Activated CD4-positive, alpha-beta T cell treated with anti-CD3 and anti-CD28 coated beads, Interleukin-2, amount 10 ng/mL, durations not matched to agents 7 days and 5 days (primary cell): Measurements from ENCODE around the gene ZNF217. TPM values are rescaled to one million over a fixed set of nuclear protein-coding genes. Genes with fewer than 3 reads are reported as not detected.
"Not testable (repeated sequence)": the region's sequence is repeated elsewhere in the genome, so short reads cannot be mapped to it uniquely, and the experiment has no call there.

ENCODE experiments used
- CTCF ChIA-PET: fragments of 350-600 bp; sonication (Branson Sonifier 250); formaldehyde crosslinking; loops from one replicate; lab custom pipeline; 2021; ENCODE audit warnings: antibody characterized with exemption; lab: Charles Lee
- POLR2A ChIA-PET: fragments of 350-600 bp; sonication (Branson Sonifier 250); formaldehyde crosslinking; loops from one replicate; lab custom pipeline; 2021; ENCODE audit warnings: antibody characterized with exemption; lab: Charles Lee
- DNase-seq: peaks from one replicate; pipeline ENCODE4 v3.0.0-alpha.2; 2020
- H3K27ac Mint-ChIP-seq: one replicate; pipeline ENCODE4 v1.8.0; 2021; ENCODE audit warnings: mild to moderate bottlenecking, moderate library complexity, mixed read lengths
- H3K27me3 Mint-ChIP-seq: one replicate; pipeline ENCODE4 v1.8.0; 2021; ENCODE audit warnings: mixed read lengths
- H3K36me3 Mint-ChIP-seq: one replicate; pipeline ENCODE4 v1.8.0; 2021; ENCODE audit warnings: low read depth, mixed read lengths
- H3K4me1 Mint-ChIP-seq: one replicate; pipeline ENCODE4 v1.8.0; 2021; ENCODE audit warnings: mixed read lengths
- H3K4me3 Mint-ChIP-seq: one replicate; pipeline ENCODE4 v1.8.0; 2021; ENCODE audit warnings: mild to moderate bottlenecking, moderate library complexity, mixed read lengths
- H3K9me3 Mint-ChIP-seq: one replicate; pipeline ENCODE4 v1.8.0; 2021; ENCODE audit warnings: mixed read lengths
- total RNA-seq, 2 experiments: library from RNA; stranded (reverse); gene quantifications; one replicate each; pipeline ENCODE4 v1.2.3, GENCODE V29; 2021

ZNF217 gene
- total RNA-seq, 2 experiments from 2014 or later: 97.5 to 99.7 TPM

DNA sequence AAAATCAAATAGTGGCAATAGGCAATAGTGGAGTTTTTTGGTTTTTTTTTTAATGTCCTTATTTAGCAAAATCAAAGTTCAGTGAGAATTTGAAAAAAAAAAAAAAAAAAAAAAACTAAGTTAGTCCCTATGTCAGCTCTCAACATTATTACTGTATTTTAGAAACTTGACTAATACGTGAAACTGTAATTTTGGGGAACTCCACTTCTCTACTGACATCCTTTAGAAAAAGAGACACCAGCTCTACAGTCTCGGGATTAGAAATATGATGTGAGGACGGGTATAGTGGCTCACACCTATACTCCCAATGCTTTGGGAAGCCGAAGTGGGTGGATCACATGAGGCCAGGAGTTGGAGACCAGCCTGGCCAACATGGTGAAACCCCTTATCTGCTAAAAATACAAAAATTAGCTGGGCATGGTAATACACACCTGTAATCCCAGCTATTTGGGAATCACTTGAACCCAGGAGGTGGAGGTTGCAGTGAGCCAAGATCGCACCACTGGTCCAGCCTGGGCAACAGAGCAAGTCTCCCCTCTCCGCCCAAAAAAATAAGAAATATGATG lies 8.6 kb downstream of the ZNF217 start:
- H3K27me3 Mint-ChIP-seq, H3K9me3 Mint-ChIP-seq, DNase-seq, CTCF ChIA-PET: not testable (repeated sequence)
- Mint-ChIP-seq H3K27ac (peak overlapping the region; percentile 63), H3K4me1 (peaks cover 83% of the 10 kb centered on the region), H3K4me3 (peak overlapping the region; percentile 66), H3K36me3 (peaks cover 61% of the 10 kb centered on the region)
- POLR2A ChIA-PET: interaction anchor here (0.6 kb wide), 1 partner anchor 89 kb away, joined by 3 read pairs; no protein-coding TSS in a partner anchor

DNA sequence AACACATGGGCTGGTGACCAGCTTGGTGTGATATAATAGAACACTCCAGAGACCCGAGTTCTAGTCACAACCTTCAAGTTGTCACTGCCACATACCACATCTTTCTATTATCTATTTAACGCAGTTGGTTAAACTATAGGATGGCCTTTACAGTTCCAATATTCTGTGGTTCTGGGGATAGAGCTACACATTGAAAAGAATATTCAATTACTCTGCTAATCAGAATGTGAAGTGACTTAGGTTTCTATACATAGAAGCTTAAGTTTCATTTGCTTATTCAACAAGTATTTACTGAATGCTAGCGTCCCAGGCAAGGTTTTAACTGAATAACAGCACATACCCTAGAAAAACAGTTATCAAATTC lies 9.1 kb downstream of the ZNF217 start:
- H3K27me3 Mint-ChIP-seq, H3K9me3 Mint-ChIP-seq, DNase-seq, H3K27ac Mint-ChIP-seq, POLR2A ChIA-PET, CTCF ChIA-PET: not testable (repeated sequence)
- peaks cover 62% of the 10 kb centered on the region for H3K36me3 Mint-ChIP-seq
- H3K4me3 Mint-ChIP-seq: peak overlapping the region; percentile 72
- peaks cover 86% of the 10 kb centered on the region for H3K4me1 Mint-ChIP-seq

DNA sequence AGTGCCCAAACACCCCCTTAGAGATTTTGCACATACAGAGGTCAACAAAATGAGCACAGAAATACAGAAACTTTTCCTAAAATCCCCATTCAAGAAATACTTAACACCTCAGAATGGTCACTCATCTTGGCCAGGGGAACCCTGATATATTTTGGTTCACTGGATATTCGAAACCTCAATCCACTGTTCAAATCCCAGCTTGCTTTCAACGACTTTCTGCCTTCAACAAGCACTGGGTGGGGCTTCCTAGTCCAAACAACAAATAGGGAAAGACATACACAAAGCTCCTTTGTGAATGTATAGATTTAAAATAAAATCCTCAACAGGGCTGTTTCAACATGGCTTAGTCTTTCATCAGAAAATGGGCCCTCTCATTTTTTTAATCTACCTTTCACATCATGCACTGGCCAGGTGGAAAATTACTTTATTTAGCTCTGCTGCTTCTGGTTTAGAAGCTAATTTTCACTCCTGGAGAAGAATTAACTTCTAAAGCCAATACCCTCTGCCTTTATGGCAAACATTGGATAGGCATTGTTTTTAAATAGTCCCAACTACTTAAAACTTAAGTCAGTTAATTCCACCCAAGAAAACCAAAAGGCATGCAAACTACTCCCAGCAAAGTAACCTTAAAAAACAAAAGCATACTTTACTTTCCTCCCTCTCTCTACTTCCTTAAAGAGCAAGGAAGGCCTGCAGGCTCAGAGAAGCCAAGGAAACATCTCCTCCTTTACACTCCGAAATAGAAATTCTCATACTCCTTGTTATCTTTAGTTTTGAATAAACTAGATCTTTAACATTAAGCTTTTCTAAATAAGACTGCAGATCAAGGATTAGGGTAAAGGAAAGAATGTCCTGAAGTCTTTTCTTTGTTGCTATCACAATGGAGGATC lies 9.7 kb downstream of the ZNF217 start:
- CTCF ChIA-PET: interaction anchor here (0.8 to 2.7 kb wide), 5 partner anchors 12 to 332 kb away, joined by 3 to 20 read pairs (median 4); no protein-coding TSS in a partner anchor
- DNase-seq, H3K27me3 Mint-ChIP-seq, H3K9me3 Mint-ChIP-seq, POLR2A ChIA-PET: not testable (repeated sequence)
- H3K4me3 Mint-ChIP-seq: peak overlapping the region; percentile 72
- H3K4me1 Mint-ChIP-seq: peaks cover 87% of the 10 kb centered on the region
- H3K36me3 Mint-ChIP-seq: peaks cover 64% of the 10 kb centered on the region
- H3K27ac Mint-ChIP-seq: peak overlapping the region; percentile 91

DNA sequence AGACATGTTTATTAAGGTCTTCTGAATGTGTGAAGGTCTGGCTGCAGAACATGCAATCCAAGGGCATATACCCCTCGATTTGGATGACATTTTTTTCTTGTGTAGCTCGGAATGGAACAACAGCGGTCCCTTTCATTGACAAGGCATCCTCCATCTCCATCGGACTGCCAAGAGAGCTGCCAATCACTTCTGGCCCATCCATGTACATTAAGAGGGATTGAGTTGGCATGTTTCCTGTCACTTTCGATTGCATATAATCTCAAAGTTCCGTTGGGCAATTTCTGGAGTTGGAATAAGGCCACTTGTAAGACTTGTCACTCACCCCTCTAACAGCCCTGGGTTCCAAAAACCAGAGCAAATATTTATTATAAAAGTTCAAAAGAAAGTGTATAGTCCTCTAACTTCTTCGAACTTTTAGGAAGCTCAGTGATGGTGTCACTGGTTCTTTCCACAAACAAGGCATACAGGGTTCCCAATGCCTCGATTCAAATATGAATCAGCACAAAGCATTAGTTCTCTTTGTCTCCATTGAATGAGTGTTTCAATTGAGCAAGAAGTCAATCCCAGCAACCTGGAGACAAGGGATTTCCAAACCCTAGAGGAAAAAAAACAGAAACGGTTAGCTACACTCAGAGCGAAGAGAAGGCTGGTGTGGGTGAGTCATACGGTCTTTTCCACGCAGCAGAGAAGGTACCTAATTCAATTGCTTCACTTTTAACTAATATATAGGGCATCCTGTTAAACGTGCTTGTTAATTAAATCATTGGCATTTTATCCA lies 10.9 kb downstream of the ZNF217 start:
- Mint-ChIP-seq H3K9me3 (no peaks in the 10 kb centered on the region), H3K4me3 (peak overlapping the region; percentile 72), H3K36me3 (peaks cover 68% of the 10 kb centered on the region), H3K27me3 (no peaks in the 10 kb centered on the region), H3K4me1 (peaks cover 92% of the 10 kb centered on the region), H3K27ac (peak overlapping the region; percentile 91)
- CTCF ChIA-PET: interaction anchor here (0.8 to 2.7 kb wide), 8 partner anchors 13 to 353 kb away, joined by 3 to 20 read pairs (median 4); no protein-coding TSS in a partner anchor
- peak; percentile 42 for DNase-seq
- POLR2A ChIA-PET: interaction anchor here (0.8 kb wide), 1 partner anchor 60 kb away, joined by 3 read pairs; no protein-coding TSS in a partner anchor

DNA sequence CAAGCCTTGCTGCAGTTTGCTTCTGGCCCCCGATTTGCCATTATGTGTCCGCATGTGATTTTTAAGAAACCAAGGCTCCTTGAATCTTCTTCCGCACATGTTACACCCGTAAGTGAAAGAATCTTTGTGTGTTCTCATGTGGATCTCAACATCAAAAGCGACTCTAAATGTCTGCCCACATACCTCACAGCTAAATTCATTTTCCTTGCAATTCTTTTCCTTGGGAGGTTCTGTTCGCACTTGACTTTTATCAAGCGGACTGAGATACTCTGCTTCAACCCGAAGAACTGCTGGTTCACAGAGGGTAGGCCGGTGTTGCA lies 11.4 kb downstream of the ZNF217 start:
- CTCF ChIA-PET: interaction anchor here (1.0 to 2.7 kb wide), 7 partner anchors 10 to 353 kb away, joined by 3 to 20 read pairs (median 4); no protein-coding TSS in a partner anchor
- Mint-ChIP-seq H3K4me1 (peaks cover 95% of the 10 kb centered on the region), H3K4me3 (peak overlapping the region; percentile 72), H3K27ac (peak overlapping the region; percentile 91), H3K36me3 (peaks cover 73% of the 10 kb centered on the region), H3K9me3 (no peaks in the 10 kb centered on the region), H3K27me3 (no peaks in the 10 kb centered on the region)
- POLR2A ChIA-PET: no interaction called here
- no peak for DNase-seq

DNA sequence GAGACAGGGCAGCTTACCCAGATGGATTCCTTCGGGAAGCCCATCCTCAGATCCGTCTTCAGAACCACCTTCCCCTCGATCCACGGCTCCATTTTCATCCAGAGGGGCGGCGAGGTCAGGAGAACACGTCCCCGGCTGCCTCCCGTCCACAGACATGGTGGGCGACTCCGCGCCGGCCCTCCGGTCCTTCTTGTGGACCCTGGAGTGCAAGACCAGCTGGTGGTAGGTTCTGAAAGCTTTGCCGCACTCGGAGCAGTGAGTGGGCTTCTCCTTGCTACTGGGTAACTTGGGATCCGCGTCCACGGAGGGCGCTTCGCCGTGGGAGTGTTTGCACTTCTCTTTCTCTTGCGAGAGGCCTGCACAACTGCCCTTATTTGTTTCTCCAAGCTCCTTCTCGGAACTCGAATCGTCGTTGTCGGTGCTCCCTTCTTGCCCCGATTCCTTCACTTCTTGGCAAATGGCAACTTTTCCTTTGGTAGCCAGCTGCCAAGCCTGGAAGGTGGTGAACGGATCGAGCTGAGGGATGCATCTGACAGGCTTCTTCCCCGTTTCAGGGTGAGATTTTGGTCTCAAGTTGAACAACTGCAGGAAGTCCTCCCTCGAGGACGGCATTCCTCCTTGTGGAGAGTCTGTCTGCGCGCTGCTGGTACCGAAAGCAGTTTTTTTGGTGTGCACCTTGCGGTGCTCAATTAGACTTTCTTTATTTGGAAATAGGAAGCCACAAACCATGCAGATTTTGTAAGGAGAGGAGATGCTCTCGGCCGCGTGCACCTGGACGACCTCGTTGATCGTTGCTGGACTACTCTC lies 12.0 kb downstream of the ZNF217 start:
- Mint-ChIP-seq H3K27me3 (no peaks in the 10 kb centered on the region), H3K36me3 (peaks cover 79% of the 10 kb centered on the region), H3K4me1 (peaks cover 95% of the 10 kb centered on the region), H3K27ac (peak overlapping the region; percentile 91), H3K4me3 (peak overlapping the region; percentile 72), H3K9me3 (no peaks in the 10 kb centered on the region)
- ChIA-PET POLR2A (no interaction called here), CTCF (interaction anchor here (0.6 to 2.7 kb wide), 7 partner anchors 10 to 354 kb away, joined by 3 to 20 read pairs (median 4); no protein-coding TSS in a partner anchor)
- DNase-seq: peak; percentile 48

DNA sequence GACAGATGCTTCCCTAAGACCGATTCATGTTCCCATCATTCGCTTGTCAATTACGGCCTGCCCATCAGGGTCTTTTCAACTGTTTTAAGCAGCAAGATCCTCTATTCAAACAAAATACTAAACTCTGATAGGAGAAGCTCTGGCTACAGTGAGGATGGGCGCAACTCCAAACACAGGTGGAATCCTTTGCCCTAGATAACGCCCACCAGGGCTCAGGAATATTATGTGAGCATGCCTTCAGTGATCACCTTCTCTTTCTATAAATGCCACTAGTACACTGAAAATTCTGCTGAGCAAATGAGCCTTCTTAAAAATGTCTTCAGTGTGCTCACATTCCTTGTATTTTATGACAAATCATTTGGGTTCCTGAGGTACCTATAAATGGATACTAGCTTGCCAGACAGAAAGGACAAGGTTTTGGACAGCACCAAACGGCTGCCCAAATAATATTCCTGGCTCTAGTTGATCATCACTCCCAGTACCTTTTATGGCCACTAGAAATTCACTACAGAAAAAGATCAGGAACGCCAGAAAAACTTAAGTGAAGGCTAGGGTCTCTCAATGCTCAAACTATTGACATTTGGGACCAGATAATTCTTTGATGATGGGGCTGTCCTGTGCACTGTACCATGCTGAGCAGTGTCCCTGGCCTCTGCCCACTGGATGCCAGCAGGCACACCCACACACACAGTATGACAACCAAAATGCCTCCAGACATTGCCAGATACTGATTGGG lies 13.1 kb downstream of the ZNF217 start:
- H3K27me3 Mint-ChIP-seq: no peaks in the 10 kb centered on the region
- H3K9me3 Mint-ChIP-seq: no peaks in the 10 kb centered on the region
- H3K27ac Mint-ChIP-seq: peak overlapping the region; percentile 70

DNA sequence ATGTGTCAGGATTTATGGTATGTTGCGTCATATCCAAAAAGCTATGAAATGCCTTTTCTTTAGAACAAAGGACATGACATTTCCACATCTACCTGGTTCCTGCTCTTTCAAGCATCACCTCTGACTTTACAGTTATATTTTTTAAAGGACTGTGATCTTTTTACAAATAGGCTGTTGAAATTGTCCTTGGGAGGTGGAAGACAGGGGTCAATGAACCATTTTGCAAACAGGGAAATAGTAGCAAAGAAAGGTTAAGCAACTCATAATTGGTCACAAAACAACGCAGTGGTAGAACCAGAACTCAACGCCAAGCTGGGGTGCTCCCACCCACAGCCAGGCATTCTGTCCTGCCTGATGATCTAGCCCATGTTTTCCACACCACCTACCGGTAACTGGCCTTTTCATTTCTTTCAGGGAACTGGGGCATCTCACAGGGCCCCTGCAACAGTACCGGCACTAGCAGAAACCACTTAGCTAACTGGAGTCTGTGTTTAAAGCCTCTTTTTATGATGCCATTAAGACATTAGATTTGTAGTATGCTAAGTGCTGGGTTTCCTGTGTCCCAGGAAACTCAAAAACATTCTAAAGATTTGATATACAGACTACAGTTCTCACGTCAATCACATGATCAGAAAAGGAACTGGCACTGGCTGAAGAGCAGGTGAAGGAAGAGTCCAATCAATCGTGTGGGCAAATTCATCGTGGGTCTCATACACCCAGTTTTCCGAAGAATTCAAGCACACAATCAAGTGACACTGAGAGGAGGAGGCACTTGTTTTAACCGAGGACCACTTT lies 13.9 kb downstream of the ZNF217 start:
- peak overlapping the region; percentile 70 for H3K27ac Mint-ChIP-seq
- H3K9me3 Mint-ChIP-seq: no peaks in the 10 kb centered on the region

More for the DNA sequence above, 13.1 kb downstream of the ZNF217 start:
- no peak for DNase-seq
- Mint-ChIP-seq H3K4me1 (peaks cover 95% of the 10 kb centered on the region), H3K4me3 (peak overlapping the region; percentile 72), H3K36me3 (peaks cover 79% of the 10 kb centered on the region)
- ChIA-PET CTCF (interaction anchor here (0.7 to 2.7 kb wide), 6 partner anchors 8 to 484 kb away, joined by 3 to 20 read pairs (median 6); no protein-coding TSS in a partner anchor), POLR2A (no interaction called here)

DNA sequence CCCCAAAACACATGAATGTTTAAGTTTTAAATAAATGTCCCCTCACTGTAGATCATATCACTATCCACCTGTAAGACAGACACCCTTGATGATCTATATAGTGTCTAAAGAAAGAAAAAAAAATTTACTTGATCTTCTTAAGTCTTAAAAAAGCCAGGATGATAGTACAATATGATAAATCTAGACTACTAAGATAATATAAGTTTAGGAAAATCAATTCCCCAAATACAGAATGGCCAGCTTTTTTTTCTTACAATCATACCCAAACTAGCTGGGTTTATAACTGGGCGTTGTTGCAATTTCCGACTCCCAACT lies 14.4 kb downstream of the ZNF217 start:
- peaks cover 96% of the 10 kb centered on the region for H3K4me1 Mint-ChIP-seq
- CTCF ChIA-PET: interaction anchor here (0.9 to 2.6 kb wide), 6 partner anchors 39 to 361 kb away, joined by 3 to 14 read pairs (median 4); no protein-coding TSS in a partner anchor
- no peaks in the 10 kb centered on the region for H3K27me3 Mint-ChIP-seq
- no peaks in the 10 kb centered on the region for H3K9me3 Mint-ChIP-seq
- H3K27ac Mint-ChIP-seq: peak overlapping the region; percentile 70
- H3K4me3 Mint-ChIP-seq: peak overlapping the region; percentile 72
- peaks cover 86% of the 10 kb centered on the region for H3K36me3 Mint-ChIP-seq
- DNase-seq: no peak
- POLR2A ChIA-PET: interaction anchor here (0.6 kb wide), 2 partner anchors 51 to 110 kb away, joined by 3 to 5 read pairs; no protein-coding TSS in a partner anchor

More for the DNA sequence above, 13.9 kb downstream of the ZNF217 start:
- Mint-ChIP-seq H3K27me3 (no peaks in the 10 kb centered on the region), H3K4me3 (peak overlapping the region; percentile 72), H3K36me3 (peaks cover 80% of the 10 kb centered on the region), H3K4me1 (peaks cover 96% of the 10 kb centered on the region)
- CTCF ChIA-PET: interaction anchor here (0.9 to 2.6 kb wide), 7 partner anchors 9 to 360 kb away, joined by 3 to 14 read pairs (median 4); no protein-coding TSS in a partner anchor
- peak; percentile 30 for DNase-seq
- POLR2A ChIA-PET: interaction anchor here (0.6 kb wide), 2 partner anchors 50 to 109 kb away, joined by 3 to 5 read pairs; no protein-coding TSS in a partner anchor

DNA sequence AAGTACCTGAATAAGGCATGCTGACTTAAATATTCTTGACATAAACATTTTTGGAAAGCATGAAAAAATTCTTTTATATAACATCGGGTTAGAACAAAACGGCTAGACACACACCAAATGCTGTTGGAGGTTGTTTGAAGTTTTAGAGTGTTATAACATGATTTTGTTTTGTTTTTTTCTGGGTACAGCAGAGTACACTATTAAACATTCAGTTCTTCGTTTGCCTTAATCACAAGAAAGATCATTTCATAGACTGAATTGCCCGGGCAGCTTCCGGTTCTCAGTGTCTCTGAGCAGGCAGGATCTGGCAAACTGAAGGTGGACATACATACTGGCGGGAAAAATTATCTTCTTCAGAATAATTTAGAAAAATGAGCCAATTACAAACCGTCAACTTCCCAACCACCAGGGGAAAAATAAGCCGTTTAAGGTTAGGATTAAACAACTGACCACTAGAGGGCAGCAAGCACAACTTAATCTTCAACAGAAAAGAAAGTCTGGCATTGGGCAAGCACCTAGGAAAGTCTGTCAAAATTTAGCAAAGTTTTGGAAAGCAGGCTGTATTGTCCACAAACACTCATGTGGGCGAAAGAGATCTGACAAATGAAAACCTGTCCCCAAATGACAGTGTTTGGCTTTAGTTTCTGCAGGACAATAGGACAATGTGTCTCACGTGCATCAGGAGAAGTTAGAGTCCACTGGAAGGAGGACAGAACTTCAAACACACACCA lies 15.0 kb downstream of the ZNF217 start:
- POLR2A ChIA-PET: interaction anchor here (0.6 kb wide), 3 partner anchors 13 to 223 kb away, joined by 3 to 11 read pairs (median 5); no protein-coding TSS in a partner anchor

More for the DNA sequence above, 15.0 kb downstream of the ZNF217 start:
- H3K27me3 Mint-ChIP-seq: no peaks in the 10 kb centered on the region
- peak overlapping the region; percentile 72 for H3K4me3 Mint-ChIP-seq
- peak; percentile 83 for DNase-seq
- H3K36me3 Mint-ChIP-seq: peaks cover 90% of the 10 kb centered on the region
- CTCF ChIA-PET: interaction anchor here (0.7 to 2.6 kb wide), 9 partner anchors 13 to 361 kb away, joined by 3 to 14 read pairs (median 3); no protein-coding TSS in a partner anchor
- H3K27ac Mint-ChIP-seq: peak overlapping the region; percentile 70
- peaks cover 93% of the 10 kb centered on the region for H3K4me1 Mint-ChIP-seq
- no peaks in the 10 kb centered on the region for H3K9me3 Mint-ChIP-seq
